OCI-LY1 (cell line): Measurements from ENCODE around the gene FAM185A.

Source experiments
- H2AFZ ChIP-seq: fragments of 200-600 bp; sonication (generic), shearing (Covaris generic); 2 replicates; pipeline ENCODE4 v1.6.0; 2014; ENCODE audit warnings: antibody characterized with exemption, mild to moderate bottlenecking, low read length
- H3F3A ChIP-seq: fragments of 200-600 bp; sonication (generic), shearing (Covaris generic); 2 replicates; pipeline ENCODE4 v1.6.0; 2014; ENCODE audit warnings: mild to moderate bottlenecking, antibody characterized with exemption, low read length, moderate library complexity; ENCODE audit not compliant: insufficient read depth
- H3K27ac ChIP-seq: fragments of 200-600 bp; sonication (generic); 2 replicates; pipeline ENCODE4 v1.5.1; 2014; ENCODE audit warnings: low read length, mixed run types, mild to moderate bottlenecking, low read depth; ENCODE audit not compliant: poor library complexity, severe bottlenecking
- H3K27me3 ChIP-seq: fragments of 200-600 bp; sonication (generic); 2 replicates; pipeline ENCODE4 v1.6.0; 2014; ENCODE audit warnings: antibody characterized with exemption, mild to moderate bottlenecking, low read length, moderate library complexity; ENCODE audit not compliant: insufficient read depth
- H3K36me3 ChIP-seq: fragments of 200-600 bp; sonication (generic); 2 replicates; pipeline ENCODE4 v1.6.1; 2014; ENCODE audit warnings: mild to moderate bottlenecking, antibody characterized with exemption, low read length, moderate library complexity, mixed read lengths; ENCODE audit not compliant: insufficient read depth
- H3K4me1 ChIP-seq: fragments of 200-600 bp; sonication (generic); 2 replicates; pipeline ENCODE4 v1.5.1; 2014; ENCODE audit warnings: mild to moderate bottlenecking, low read length, moderate library complexity; ENCODE audit not compliant: insufficient read depth, severe bottlenecking
- H3K4me2 ChIP-seq: fragments of 200-600 bp; sonication (generic), shearing (Covaris generic); 2 replicates; pipeline ENCODE4 v1.6.1; 2014; ENCODE audit warnings: low read length
- H3K4me3 ChIP-seq: fragments of 200-600 bp; sonication (generic); 2 replicates; pipeline ENCODE4 v1.5.1; 2014; ENCODE audit warnings: low read length, low read depth, mild to moderate bottlenecking, mixed read lengths; ENCODE audit not compliant: poor library complexity, severe bottlenecking
- H3K79me2 ChIP-seq: fragments of 200-600 bp; shearing (Covaris generic); 2 replicates; pipeline ENCODE4 v1.6.1; 2016; ENCODE audit warnings: mixed run types, low read length, mixed read lengths; ENCODE audit not compliant: insufficient read depth
- H3K9ac ChIP-seq: fragments of 200-600 bp; sonication (generic), shearing (Covaris generic); 2 replicates; pipeline ENCODE4 v1.6.1; 2014; ENCODE audit warnings: mild to moderate bottlenecking, low read length, mixed read lengths
- H3K9me2 ChIP-seq: fragments of 200-600 bp; sonication (generic), shearing (Covaris generic); 2 replicates; pipeline ENCODE4 v1.6.1; 2014; ENCODE audit warnings: low read depth, mild to moderate bottlenecking, low read length, mixed read lengths
- H3K9me3 ChIP-seq: fragments of 200-600 bp; shearing (Covaris generic); 2 replicates; pipeline ENCODE4 v1.6.1; 2014; ENCODE audit warnings: low read length, mixed read lengths
- H4K20me1 ChIP-seq: fragments of 200-600 bp; sonication (generic), shearing (Covaris generic); 2 replicates; pipeline ENCODE4 v1.6.0; 2016; ENCODE audit warnings: mild to moderate bottlenecking, low read length; ENCODE audit not compliant: insufficient read depth
- EZH2 ChIP-seq: fragments of 200-600 bp; sonication (generic), shearing (Covaris generic); IDR thresholded peaks from 2 replicates; pipeline ENCODE4 v1.8.0; 2017; ENCODE audit warnings: borderline replicate concordance, mixed run types, mild to moderate bottlenecking, antibody characterized with exemption, low read length, moderate library complexity, mixed read lengths
- TF ChIP-seq, protein P1 (sequence below): fragments of 200-600 bp; sonication (generic), shearing (Covaris generic); IDR thresholded peaks from 2 replicates; pipeline ENCODE4 v1.5.1; 2017; ENCODE audit warnings: mild to moderate bottlenecking, antibody characterized with exemption, low read length, moderate library complexity, mixed read lengths

Gene FAM185A

DNA sequence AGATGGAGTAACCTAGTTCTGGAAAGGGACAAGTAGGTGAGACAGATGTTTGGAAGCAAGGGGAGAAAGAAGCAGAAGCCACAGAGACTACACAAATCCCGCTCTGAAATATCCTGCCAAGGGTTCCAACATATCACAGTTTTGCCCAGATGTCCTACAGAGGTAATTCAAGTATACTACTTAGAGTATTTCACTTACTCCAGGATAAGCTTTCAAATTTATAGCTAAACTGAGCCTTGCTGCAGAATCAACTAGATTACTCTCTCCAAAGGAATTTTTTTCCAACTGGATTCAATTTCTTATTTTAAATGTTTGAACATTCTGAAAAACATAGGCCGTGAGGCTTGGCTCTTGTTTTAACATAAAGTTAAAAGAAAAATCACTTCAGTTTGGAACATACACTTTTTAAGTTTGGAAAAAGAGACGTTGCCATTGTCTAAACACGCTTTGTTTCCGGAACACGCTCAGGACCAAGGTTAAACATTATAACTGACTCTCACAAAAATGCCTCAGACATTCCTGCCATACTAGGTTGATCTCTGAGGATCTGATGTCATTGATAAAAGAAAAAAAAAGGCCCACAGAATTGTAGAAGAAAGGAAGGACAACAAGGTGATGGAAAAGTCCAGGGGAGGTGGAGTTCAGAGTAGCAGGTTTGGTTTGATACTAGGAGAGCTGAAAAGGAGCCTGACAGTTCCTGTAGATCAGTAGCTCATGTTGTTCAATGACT, 74.8 kb downstream of the FAM185A start:
- H3K4me3 ChIP-seq = no peak overlapping the region
- H3K79me2 ChIP-seq = no peaks in the 10 kb centered on the region
- TF ChIP-seq, protein P1, sequence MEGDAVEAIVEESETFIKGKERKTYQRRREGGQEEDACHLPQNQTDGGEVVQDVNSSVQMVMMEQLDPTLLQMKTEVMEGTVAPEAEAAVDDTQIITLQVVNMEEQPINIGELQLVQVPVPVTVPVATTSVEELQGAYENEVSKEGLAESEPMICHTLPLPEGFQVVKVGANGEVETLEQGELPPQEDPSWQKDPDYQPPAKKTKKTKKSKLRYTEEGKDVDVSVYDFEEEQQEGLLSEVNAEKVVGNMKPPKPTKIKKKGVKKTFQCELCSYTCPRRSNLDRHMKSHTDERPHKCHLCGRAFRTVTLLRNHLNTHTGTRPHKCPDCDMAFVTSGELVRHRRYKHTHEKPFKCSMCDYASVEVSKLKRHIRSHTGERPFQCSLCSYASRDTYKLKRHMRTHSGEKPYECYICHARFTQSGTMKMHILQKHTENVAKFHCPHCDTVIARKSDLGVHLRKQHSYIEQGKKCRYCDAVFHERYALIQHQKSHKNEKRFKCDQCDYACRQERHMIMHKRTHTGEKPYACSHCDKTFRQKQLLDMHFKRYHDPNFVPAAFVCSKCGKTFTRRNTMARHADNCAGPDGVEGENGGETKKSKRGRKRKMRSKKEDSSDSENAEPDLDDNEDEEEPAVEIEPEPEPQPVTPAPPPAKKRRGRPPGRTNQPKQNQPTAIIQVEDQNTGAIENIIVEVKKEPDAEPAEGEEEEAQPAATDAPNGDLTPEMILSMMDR = no peak
- no peak for TF ChIP-seq EZH2
- no peak overlapping the region for H3K4me2 ChIP-seq
- H4K20me1 ChIP-seq = no peaks in the 10 kb centered on the region
- no peaks in the 10 kb centered on the region for H3K4me1 ChIP-seq
- H3K9ac ChIP-seq = no peak overlapping the region
- H3K27me3 ChIP-seq = no peaks in the 10 kb centered on the region
- H3K27ac ChIP-seq = no peak overlapping the region
- no peaks in the 10 kb centered on the region for H3K9me3 ChIP-seq
- H3K36me3 ChIP-seq = no peaks in the 10 kb centered on the region
- H3F3A ChIP-seq = no peaks in the 10 kb centered on the region
- no peaks in the 10 kb centered on the region for H3K9me2 ChIP-seq
- no peak overlapping the region for H2AFZ ChIP-seq

DNA sequence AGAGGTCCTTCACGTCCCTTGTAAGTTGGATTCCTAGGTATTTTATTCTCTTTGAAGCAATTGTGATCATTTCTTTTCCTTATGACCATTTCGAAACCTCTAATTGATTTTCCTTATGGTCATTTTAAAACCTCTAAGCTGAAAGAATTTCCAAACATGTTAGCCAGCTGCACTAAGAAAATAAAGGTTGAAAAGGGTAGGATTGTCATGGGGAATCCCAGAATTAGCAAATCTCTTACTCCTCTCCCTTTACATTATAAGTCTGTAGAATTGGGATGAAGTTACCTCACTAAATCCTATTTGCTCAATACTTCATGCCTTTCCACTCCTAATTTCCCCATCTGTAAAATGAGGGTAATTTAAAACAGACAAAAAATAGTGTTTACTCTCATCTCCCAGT, 79.5 kb downstream of the FAM185A start:
- Histone ChIP-seq H3F3A (no peaks in the 10 kb centered on the region), H4K20me1 (no peaks in the 10 kb centered on the region), H3K4me1 (no peaks in the 10 kb centered on the region), H3K9me3 (no peaks in the 10 kb centered on the region), H3K27me3 (no peaks in the 10 kb centered on the region), H2AFZ (no peak overlapping the region), H3K9ac (no peak overlapping the region), H3K36me3 (no peaks in the 10 kb centered on the region), H3K4me3 (no peak overlapping the region), H3K79me2 (no peaks in the 10 kb centered on the region), H3K27ac (no peak overlapping the region), H3K4me2 (no peak overlapping the region), H3K9me2 (no peaks in the 10 kb centered on the region)
- TF ChIP-seq, protein P1 = no peak
- TF ChIP-seq EZH2 = no peak

DNA sequence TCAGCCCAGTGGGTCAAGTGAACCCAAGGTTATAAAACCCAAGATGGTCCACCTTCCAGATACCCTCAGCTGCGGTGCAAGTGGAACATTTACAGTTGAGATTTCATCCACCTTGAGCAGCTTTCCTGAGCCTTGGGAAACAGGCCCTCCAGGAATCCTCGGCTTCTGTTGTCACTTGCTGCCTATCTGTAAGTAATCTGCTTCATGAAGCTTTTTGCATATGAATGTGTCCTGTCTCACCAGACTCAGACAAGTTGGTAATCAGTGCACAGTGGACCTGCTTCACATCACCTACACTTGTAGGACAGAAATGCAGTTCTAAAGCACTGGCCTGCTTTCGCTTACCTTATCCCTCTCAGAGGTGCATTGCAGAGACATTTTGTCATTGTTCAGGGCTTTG, 80.3 kb downstream of the FAM185A start:
- H3K4me2 ChIP-seq = no peak overlapping the region
- H3K27ac ChIP-seq = no peak overlapping the region
- no peak overlapping the region for H2AFZ ChIP-seq
- no peaks in the 10 kb centered on the region for H3K27me3 ChIP-seq
- no peak overlapping the region for H3K4me3 ChIP-seq
- H3K9ac ChIP-seq = no peak overlapping the region
- no peaks in the 10 kb centered on the region for H3K36me3 ChIP-seq
- H3K4me1 ChIP-seq = no peaks in the 10 kb centered on the region
- no peaks in the 10 kb centered on the region for H4K20me1 ChIP-seq
- no peaks in the 10 kb centered on the region for H3K9me3 ChIP-seq
- no peaks in the 10 kb centered on the region for H3F3A ChIP-seq
- H3K9me2 ChIP-seq = no peaks in the 10 kb centered on the region
- no peak for TF ChIP-seq EZH2
- TF ChIP-seq, protein P1 = no peak
- no peaks in the 10 kb centered on the region for H3K79me2 ChIP-seq
